Measurements from ENCODE around the gene CMTM6. TPM values are rescaled to one million over a fixed set of nuclear protein-coding genes. Genes with fewer than 3 reads are reported as not detected.
"Not testable (repeated sequence)": the region's sequence is repeated elsewhere in the genome, so short reads cannot be mapped to it uniquely, and the experiment has no call there.

The CMTM6 gene
- polyA plus RNA-seq, 2 donors = 19.2 to 21.9 TPM

GRCh38 chr3:32460817-32461496 lies 41.7 kb downstream of the CMTM6 start:
- not testable (repeated sequence) for H3K27ac ChIP-seq (ENCODE audit: low read depth in 2 of 2, low read length in 1 of 2); H3K9me3 ChIP-seq (ENCODE audit: control insufficient read depth in 2 of 2, insufficient read depth in 1 of 2, low read depth in 1 of 2, low read length in 1 of 2); H3K4me1 ChIP-seq (ENCODE audit: control insufficient read depth in 2 of 2, insufficient read depth in 2 of 2, low read length in 1 of 2); H3K27me3 ChIP-seq (ENCODE audit: control insufficient read depth in 1 of 2, insufficient read depth in 2 of 2, low read length in 2 of 2); H3K4me3 ChIP-seq (ENCODE audit: low read depth in 1 of 2, low read length in 2 of 2); H3K36me3 ChIP-seq (ENCODE audit: control insufficient read depth in 2 of 2, insufficient read depth in 2 of 2, low read length in 1 of 2)
- WGBS, 2 donors = 86 to 87% methylated on average over 10 of the region's 10 CpGs

GRCh38 chr3:32460031-32460749 lies 42.5 kb downstream of the CMTM6 start:
- H3K4me1 ChIP-seq (ENCODE audit: control insufficient read depth in 2 of 2, insufficient read depth in 2 of 2, low read length in 1 of 2) = no peaks in the 10 kb centered on the region
- 55 to 57% methylated on average over 14 to 15 of the region's 15 CpGs for WGBS, 2 donors
- no peaks in the 10 kb centered on the region for H3K27me3 ChIP-seq (ENCODE audit: control insufficient read depth in 1 of 2, insufficient read depth in 2 of 2, low read length in 2 of 2)
- no peaks in the 10 kb centered on the region for H3K36me3 ChIP-seq (ENCODE audit: control insufficient read depth in 2 of 2, insufficient read depth in 2 of 2, low read length in 1 of 2)
- H3K4me3 ChIP-seq (ENCODE audit: low read depth in 1 of 2, low read length in 2 of 2) = no peak overlapping the region
- H3K9me3 ChIP-seq (ENCODE audit: control insufficient read depth in 2 of 2, insufficient read depth in 1 of 2, low read depth in 1 of 2, low read length in 1 of 2) = no peaks in the 10 kb centered on the region
- H3K27ac ChIP-seq (ENCODE audit: low read depth in 2 of 2, low read length in 1 of 2) = no peak overlapping the region

GRCh38 chr3:32459450-32459849 lies 43.2 kb downstream of the CMTM6 start:
- Histone ChIP-seq H3K9me3 (ENCODE audit: control insufficient read depth in 2 of 2, insufficient read depth in 1 of 2, low read depth in 1 of 2, low read length in 1 of 2) (no peaks in the 10 kb centered on the region), H3K27me3 (ENCODE audit: control insufficient read depth in 1 of 2, insufficient read depth in 2 of 2, low read length in 2 of 2) (no peaks in the 10 kb centered on the region), H3K4me3 (ENCODE audit: low read depth in 1 of 2, low read length in 2 of 2) (no peak overlapping the region), H3K36me3 (ENCODE audit: control insufficient read depth in 2 of 2, insufficient read depth in 2 of 2, low read length in 1 of 2) (no peaks in the 10 kb centered on the region), H3K4me1 (ENCODE audit: control insufficient read depth in 2 of 2, insufficient read depth in 2 of 2, low read length in 1 of 2) (no peaks in the 10 kb centered on the region), H3K27ac (ENCODE audit: low read depth in 2 of 2, low read length in 1 of 2) (peak overlapping the region in 1 of 2 donors; percentile 13)
- 90 to 96% methylated on average over 5 of the region's 5 CpGs for WGBS, 2 donors

- H3K4me3 ChIP-seq (ENCODE audit: low read depth in 1 of 2, low read length in 2 of 2) = no peak overlapping the region
- H3K27ac ChIP-seq (ENCODE audit: low read depth in 2 of 2, low read length in 1 of 2) = peak overlapping the region; percentile 36 to 60
- H3K36me3 ChIP-seq (ENCODE audit: control insufficient read depth in 2 of 2, insufficient read depth in 2 of 2, low read length in 1 of 2) = no peaks in the 10 kb centered on the region
- no peaks in the 10 kb centered on the region for H3K4me1 ChIP-seq (ENCODE audit: control insufficient read depth in 2 of 2, insufficient read depth in 2 of 2, low read length in 1 of 2)
- H3K27me3 ChIP-seq (ENCODE audit: control insufficient read depth in 1 of 2, insufficient read depth in 2 of 2, low read length in 2 of 2) = no peaks in the 10 kb centered on the region
- WGBS, 2 donors = 61 to 67% methylated on average over 9 of the region's 9 CpGs
- no peaks in the 10 kb centered on the region for H3K9me3 ChIP-seq (ENCODE audit: control insufficient read depth in 2 of 2, insufficient read depth in 1 of 2, low read depth in 1 of 2, low read length in 1 of 2)
Measured at GRCh38 chr3:32457971-32458471, 44.6 kb downstream of the CMTM6 start.

- no peak overlapping the region for H3K4me3 ChIP-seq (ENCODE audit: low read depth in 1 of 2, low read length in 2 of 2)
- H3K4me1 ChIP-seq (ENCODE audit: control insufficient read depth in 2 of 2, insufficient read depth in 2 of 2, low read length in 1 of 2) = no peaks in the 10 kb centered on the region
- no peaks in the 10 kb centered on the region for H3K9me3 ChIP-seq (ENCODE audit: control insufficient read depth in 2 of 2, insufficient read depth in 1 of 2, low read depth in 1 of 2, low read length in 1 of 2)
- no peaks in the 10 kb centered on the region for H3K27me3 ChIP-seq (ENCODE audit: control insufficient read depth in 1 of 2, insufficient read depth in 2 of 2, low read length in 2 of 2)
- no peak overlapping the region for H3K27ac ChIP-seq (ENCODE audit: low read depth in 2 of 2, low read length in 1 of 2)
- H3K36me3 ChIP-seq (ENCODE audit: control insufficient read depth in 2 of 2, insufficient read depth in 2 of 2, low read length in 1 of 2) = no peaks in the 10 kb centered on the region
- WGBS, 2 donors = 90 to 92% methylated on average over 11 of the region's 11 CpGs
Measured at GRCh38 chr3:32456429-32457130, 46.1 kb downstream of the CMTM6 start.

- Histone ChIP-seq H3K4me3 (ENCODE audit: low read depth in 1 of 2, low read length in 2 of 2) (no peak overlapping the region), H3K36me3 (ENCODE audit: control insufficient read depth in 2 of 2, insufficient read depth in 2 of 2, low read length in 1 of 2) (no peaks in the 10 kb centered on the region), H3K4me1 (ENCODE audit: control insufficient read depth in 2 of 2, insufficient read depth in 2 of 2, low read length in 1 of 2) (no peaks in the 10 kb centered on the region), H3K9me3 (ENCODE audit: control insufficient read depth in 2 of 2, insufficient read depth in 1 of 2, low read depth in 1 of 2, low read length in 1 of 2) (no peaks in the 10 kb centered on the region), H3K27ac (ENCODE audit: low read depth in 2 of 2, low read length in 1 of 2) (no peak overlapping the region), H3K27me3 (ENCODE audit: control insufficient read depth in 1 of 2, insufficient read depth in 2 of 2, low read length in 2 of 2) (peaks cover 0 to 5% of the 10 kb centered on the region in 2 donors)
- 88 to 91% methylated on average over 15 of the region's 15 CpGs for WGBS, 2 donors
Measured at GRCh38 chr3:32455609-32456428, 46.8 kb downstream of the CMTM6 start.

GRCh38 chr3:32454731-32455608 lies 47.7 kb downstream of the CMTM6 start:
- Histone ChIP-seq H3K36me3 (ENCODE audit: control insufficient read depth in 2 of 2, insufficient read depth in 2 of 2, low read length in 1 of 2) (no peaks in the 10 kb centered on the region), H3K4me3 (ENCODE audit: low read depth in 1 of 2, low read length in 2 of 2) (no peak overlapping the region), H3K27me3 (ENCODE audit: control insufficient read depth in 1 of 2, insufficient read depth in 2 of 2, low read length in 2 of 2) (peaks cover 0 to 5% of the 10 kb centered on the region in 2 donors), H3K27ac (ENCODE audit: low read depth in 2 of 2, low read length in 1 of 2) (no peak overlapping the region), H3K4me1 (ENCODE audit: control insufficient read depth in 2 of 2, insufficient read depth in 2 of 2, low read length in 1 of 2) (no peaks in the 10 kb centered on the region), H3K9me3 (ENCODE audit: control insufficient read depth in 2 of 2, insufficient read depth in 1 of 2, low read depth in 1 of 2, low read length in 1 of 2) (no peaks in the 10 kb centered on the region)
- 66 to 71% methylated on average over 15 of the region's 15 CpGs for WGBS, 2 donors

- Histone ChIP-seq H3K36me3 (ENCODE audit: control insufficient read depth in 2 of 2, insufficient read depth in 2 of 2, low read length in 1 of 2) (no peaks in the 10 kb centered on the region), H3K27me3 (ENCODE audit: control insufficient read depth in 1 of 2, insufficient read depth in 2 of 2, low read length in 2 of 2) (peaks cover 0 to 5% of the 10 kb centered on the region in 2 donors), H3K4me1 (ENCODE audit: control insufficient read depth in 2 of 2, insufficient read depth in 2 of 2, low read length in 1 of 2) (no peaks in the 10 kb centered on the region), H3K4me3 (ENCODE audit: low read depth in 1 of 2, low read length in 2 of 2) (no peak overlapping the region), H3K27ac (ENCODE audit: low read depth in 2 of 2, low read length in 1 of 2) (no peak overlapping the region), H3K9me3 (ENCODE audit: control insufficient read depth in 2 of 2, insufficient read depth in 1 of 2, low read depth in 1 of 2, low read length in 1 of 2) (no peaks in the 10 kb centered on the region)
- WGBS, 2 donors = 81 to 84% methylated on average over 6 of the region's 6 CpGs
Measured at GRCh38 chr3:32454111-32454510, 48.5 kb downstream of the CMTM6 start.
